GM12892 (cell line): ENCODE results near the gene GRK7.
"Not testable (repeated sequence)": the region's sequence is repeated elsewhere in the genome, so short reads cannot be mapped to it uniquely, and the experiment has no call there.

Experiments used
- DNase-seq: peaks from one replicate; pipeline ENCODE4 v3.0.0; 2011; ENCODE audit not compliant: insufficient read length
- FAIRE-seq: peaks from 2 replicates; lab custom pipeline; 2011; peaks lifted over from hg19 to GRCh38; lab: Jason Lieb, UNC
- POLR2A ChIP-seq: IDR thresholded peaks from 2 replicates; pipeline ENCODE4 v1.6.1; 2011; ENCODE audit warnings: low read depth, low read length, control low read depth
- POLR2AphosphoS5 ChIP-seq: IDR thresholded peaks from 2 replicates; pipeline ENCODE4 v1.6.1; 2011; ENCODE audit warnings: low read depth, low read length, control low read depth
- TAF1 ChIP-seq: IDR thresholded peaks from 2 replicates; pipeline ENCODE4 v1.6.1; 2011; ENCODE audit warnings: low read depth, mild to moderate bottlenecking, control low read depth, low read length, borderline replicate concordance

The GRK7 gene

GRCh38 chr3:141788149-141788548 lies 24.9 kb downstream of the GRK7 start:
- no peak for DNase-seq
- FAIRE-seq, result no peak
- no peak for TF ChIP-seq TAF1
- TF ChIP-seq POLR2AphosphoS5, result no peak
- no peak for TF ChIP-seq POLR2A

- not testable (repeated sequence) for DNase-seq, FAIRE-seq
These were observed 25.5 kb downstream of the GRK7 start for GRCh38 chr3:141788750-141789149.

DNA sequence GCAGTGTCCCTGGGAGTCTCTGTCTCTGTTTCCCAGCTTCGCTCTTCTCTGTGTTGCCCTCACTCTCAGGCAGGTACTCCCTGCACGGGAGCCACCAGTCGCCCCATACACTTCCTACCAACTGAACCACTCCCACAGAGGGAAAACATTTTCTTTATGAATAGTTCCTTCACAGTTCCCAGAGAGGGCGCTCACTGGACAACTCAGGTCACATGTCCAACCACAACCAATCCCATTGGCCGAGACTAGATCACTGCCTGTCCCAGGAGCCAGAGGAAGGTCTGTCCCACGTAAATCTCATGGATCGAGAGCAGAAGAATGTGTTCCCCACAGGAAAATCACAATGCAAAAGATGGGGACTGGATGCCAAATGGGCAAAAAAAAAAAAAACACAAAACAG lies 26.1 kb downstream of the GRK7 start:
- no peak for TF ChIP-seq POLR2AphosphoS5
- TF ChIP-seq TAF1, result no peak
- no peak for TF ChIP-seq POLR2A
- no peak for DNase-seq
- FAIRE-seq, result no peak

DNA sequence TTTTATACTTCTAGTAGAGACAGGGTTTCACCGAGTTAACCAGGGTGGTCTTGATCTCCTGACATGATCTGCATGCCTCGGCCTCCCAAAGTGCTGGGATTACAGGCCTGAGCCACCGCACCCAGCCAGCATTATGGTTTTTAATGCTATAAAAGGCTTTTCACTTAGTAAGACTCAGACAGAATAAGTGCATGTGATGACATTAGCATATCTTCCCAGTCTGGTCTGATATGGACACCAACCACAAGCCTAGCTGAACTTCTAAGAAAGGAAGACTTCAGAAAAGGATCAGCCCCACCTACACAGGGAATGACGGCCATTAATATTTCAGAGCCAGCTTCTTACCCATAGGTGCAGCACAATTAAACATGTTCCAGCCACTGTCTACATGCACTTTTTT lies 27.0 kb downstream of the GRK7 start:
- DNase-seq, result no peak
- FAIRE-seq, result no peak
- no peak for TF ChIP-seq TAF1
- no peak for TF ChIP-seq POLR2A
- TF ChIP-seq POLR2AphosphoS5, result no peak

DNA sequence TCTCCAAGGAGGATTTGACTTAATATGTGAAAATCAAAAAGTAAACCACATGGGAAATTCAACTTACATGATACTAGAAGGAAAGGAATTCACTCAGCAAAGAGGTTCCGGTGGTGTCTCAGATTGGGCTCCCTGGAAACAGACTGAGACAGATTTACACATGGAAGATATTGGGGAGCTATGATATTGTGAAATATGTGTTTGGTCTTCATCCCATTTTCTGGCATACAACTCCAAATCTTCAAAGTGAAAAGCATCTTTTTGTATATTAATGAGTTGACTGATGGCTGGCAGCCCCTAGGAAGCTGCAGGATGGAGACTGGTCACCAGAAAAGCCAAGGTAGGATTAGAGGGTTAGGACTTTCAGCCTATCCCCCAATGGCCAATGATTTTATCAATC lies 29.3 kb downstream of the GRK7 start:
- no peak for TF ChIP-seq TAF1
- FAIRE-seq, result no peak

GRCh38 chr3:141793476-141794260 lies 30.5 kb downstream of the GRK7 start:
- FAIRE-seq, result no peak
- TF ChIP-seq POLR2A (no peak), TAF1 (no peak), POLR2AphosphoS5 (no peak)
- DNase-seq, result no peak

More for the DNA sequence above, 29.3 kb downstream of the GRK7 start:
- DNase-seq, result no peak

DNA sequence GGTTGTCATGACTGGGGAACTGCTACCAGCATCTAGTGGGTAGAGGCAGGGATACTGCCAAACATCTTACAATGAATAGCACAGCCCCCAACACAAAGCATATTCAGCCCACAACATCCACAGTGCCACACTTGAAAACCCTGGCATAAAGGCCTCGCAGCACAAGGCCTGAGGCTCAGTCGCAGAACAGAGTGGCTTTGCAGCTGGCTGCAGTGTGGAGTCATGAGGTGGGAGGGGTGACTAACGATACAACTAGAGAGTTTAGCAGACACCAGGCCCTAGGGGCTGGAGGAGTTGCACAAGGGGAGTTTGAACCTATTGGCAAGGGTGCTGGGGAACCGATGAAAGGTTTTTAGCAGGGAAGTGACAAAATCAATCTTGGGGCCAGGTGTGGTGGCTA lies 32.1 kb downstream of the GRK7 start:
- TF ChIP-seq POLR2AphosphoS5, result no peak
- TF ChIP-seq TAF1, result no peak
- no peak for TF ChIP-seq POLR2A
- DNase-seq (no peak), FAIRE-seq (no peak)

DNA sequence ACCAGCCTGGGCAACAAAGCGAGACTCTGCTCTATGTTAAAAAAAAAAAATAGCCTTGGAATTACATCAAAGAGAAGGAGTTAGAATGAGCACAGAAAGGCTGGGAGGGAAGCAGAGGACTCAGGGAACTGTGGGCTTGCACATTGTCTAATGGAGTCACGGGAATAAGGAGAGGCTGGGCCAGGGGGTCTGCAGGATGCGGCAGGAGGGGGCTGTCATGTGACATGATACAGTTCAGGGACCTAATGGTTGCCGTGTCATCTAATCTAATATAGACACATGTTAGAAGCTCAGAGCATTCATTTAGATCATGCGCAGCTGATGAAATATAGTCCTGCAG lies 32.5 kb downstream of the GRK7 start:
- TF ChIP-seq POLR2AphosphoS5 (no peak), POLR2A (no peak), TAF1 (no peak)
- FAIRE-seq (no peak), DNase-seq (no peak)

DNA sequence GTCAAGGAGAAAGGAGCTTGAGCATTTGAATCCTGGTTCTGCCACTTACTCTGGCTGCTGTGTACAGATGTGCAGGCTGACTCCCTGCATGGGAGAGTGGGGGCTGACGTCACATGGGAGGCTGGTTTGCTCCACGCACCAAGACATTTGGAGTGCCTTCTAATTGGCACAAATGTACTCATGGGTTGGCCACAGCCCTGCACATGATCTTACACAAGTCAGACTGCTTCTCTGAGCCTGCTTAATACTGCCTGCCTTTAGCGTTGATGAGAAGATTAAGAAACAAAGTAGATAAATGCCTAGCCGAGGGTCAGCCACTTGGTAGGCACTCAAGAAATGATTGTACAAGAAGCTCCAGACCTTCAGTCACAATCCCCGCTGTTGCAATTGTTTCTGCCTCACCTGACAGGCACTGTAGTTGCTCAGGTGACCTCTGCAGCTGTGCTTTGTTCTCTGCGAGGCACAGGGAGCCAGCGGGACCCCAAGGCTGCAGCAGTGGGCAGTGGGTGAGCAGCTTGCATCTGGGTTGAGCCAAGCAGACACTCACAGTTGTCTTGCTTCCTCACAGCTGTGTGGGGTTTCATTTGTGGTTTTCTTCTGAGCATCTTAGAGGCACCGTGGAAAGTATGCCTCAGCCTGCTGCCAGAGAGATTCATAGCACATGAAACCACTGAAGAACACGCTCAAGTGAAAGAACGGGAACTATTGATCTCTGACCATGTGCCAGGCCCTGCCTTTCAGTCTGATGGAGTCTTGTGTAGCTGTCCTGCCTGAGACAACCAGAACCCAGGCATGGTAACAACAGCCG lies 33.1 kb downstream of the GRK7 start:
- FAIRE-seq (peak; percentile 76), DNase-seq (peak; percentile 51)
- no peak for TF ChIP-seq POLR2AphosphoS5
- TF ChIP-seq TAF1, result no peak
- TF ChIP-seq POLR2A, result no peak

- no peak for DNase-seq
- TF ChIP-seq TAF1 (no peak), POLR2A (no peak), POLR2AphosphoS5 (no peak)
- FAIRE-seq, result no peak
These were observed 33.9 kb downstream of the GRK7 start for GRCh38 chr3:141796889-141797781.

- FAIRE-seq, result no peak
- TF ChIP-seq POLR2A, result no peak
- TF ChIP-seq POLR2AphosphoS5, result no peak
- no peak for TF ChIP-seq TAF1
- no peak for DNase-seq
These were observed 34.7 kb downstream of the GRK7 start for GRCh38 chr3:141797819-141798447.
